ENCODE results near the gene TAS2R60. TPM values are rescaled to one million over a fixed set of nuclear protein-coding genes. Genes with fewer than 3 reads are reported as not detected.
"Not testable (repeated sequence)": the region's sequence is repeated elsewhere in the genome, so short reads cannot be mapped to it uniquely, and the experiment has no call there.

Gene TAS2R60
- total RNA-seq, 1 donor from 2014 or later = not detected

- no peaks in the 10 kb centered on the region for H3K4me1 Mint-ChIP-seq (ENCODE audit: low read depth)
- peaks cover 15% of the 10 kb centered on the region for H3K9me3 Mint-ChIP-seq (ENCODE audit: low read depth)
- peaks cover 42% of the 10 kb centered on the region for H3K27me3 Mint-ChIP-seq (ENCODE audit: low read depth)
- no peak overlapping the region for H3K27ac Mint-ChIP-seq (ENCODE audit: unreplicated experiment)
- H3K4me3 Mint-ChIP-seq (ENCODE audit: unreplicated experiment) = no peak overlapping the region
- H3K36me3 Mint-ChIP-seq (ENCODE audit: low read depth) = peaks cover 7% of the 10 kb centered on the region
- DNase-seq (ENCODE audit: low spot score) = no peak
- no peak for TF ChIP-seq CTCF (IDR thresholded peaks at IDR 0.05)
These were observed 24.5 kb downstream of the TAS2R60 start for GRCh38 chr7:143467724-143468123.

GRCh38 chr7:143472071-143472689, 28.9 kb downstream of the TAS2R60 start:
- not testable (repeated sequence) for H3K4me1 Mint-ChIP-seq (ENCODE audit: low read depth); H3K36me3 Mint-ChIP-seq (ENCODE audit: low read depth); H3K4me3 Mint-ChIP-seq (ENCODE audit: unreplicated experiment); H3K27ac Mint-ChIP-seq (ENCODE audit: unreplicated experiment); DNase-seq (ENCODE audit: low spot score)
- Mint-ChIP-seq H3K27me3 (ENCODE audit: low read depth) (peaks cover 25% of the 10 kb centered on the region), H3K9me3 (ENCODE audit: low read depth) (peaks cover 27% of the 10 kb centered on the region)

GRCh38 chr7:143477501-143478150, 34.4 kb downstream of the TAS2R60 start, which contains the start of gene TAS2R41:
Gene TAS2R41, plus strand, starts transcription at chr7:143477873. Its CDS starts 0 bp downstream, at chr7:143477873.
- no peaks in the 10 kb centered on the region for H3K4me1 Mint-ChIP-seq (ENCODE audit: low read depth)
- H3K36me3 Mint-ChIP-seq (ENCODE audit: low read depth) = no peaks in the 10 kb centered on the region
- H3K9me3 Mint-ChIP-seq (ENCODE audit: low read depth) = peaks cover 16% of the 10 kb centered on the region
- no peak for TF ChIP-seq CTCF (IDR thresholded peaks at IDR 0.05)
- H3K27ac Mint-ChIP-seq (ENCODE audit: unreplicated experiment) = no peak within 1 kb of the TSS
- no peak within 1 kb of the TSS for H3K4me3 Mint-ChIP-seq (ENCODE audit: unreplicated experiment)
- H3K27me3 Mint-ChIP-seq (ENCODE audit: low read depth) = peaks cover 12% of the 10 kb centered on the region
- no peak for DNase-seq (ENCODE audit: low spot score)

- Mint-ChIP-seq H3K27ac (ENCODE audit: unreplicated experiment) (no peak overlapping the region), H3K4me1 (ENCODE audit: low read depth) (peaks cover 6% of the 10 kb centered on the region), H3K9me3 (ENCODE audit: low read depth) (peaks cover 5% of the 10 kb centered on the region), H3K4me3 (ENCODE audit: unreplicated experiment) (no peak overlapping the region), H3K27me3 (ENCODE audit: low read depth) (peaks cover 6% of the 10 kb centered on the region), H3K36me3 (ENCODE audit: low read depth) (no peaks in the 10 kb centered on the region)
- DNase-seq (ENCODE audit: low spot score) = no peak
- no peak for TF ChIP-seq CTCF (IDR thresholded peaks at IDR 0.05)
These were observed 36.0 kb downstream of the TAS2R60 start for GRCh38 chr7:143479055-143479766.

- TF ChIP-seq CTCF (IDR thresholded peaks at IDR 0.05) = no peak
- no peaks in the 10 kb centered on the region for H3K36me3 Mint-ChIP-seq (ENCODE audit: low read depth)
- H3K4me1 Mint-ChIP-seq (ENCODE audit: low read depth) = peaks cover 14% of the 10 kb centered on the region
- no peak overlapping the region for H3K4me3 Mint-ChIP-seq (ENCODE audit: unreplicated experiment)
- no peak overlapping the region for H3K27ac Mint-ChIP-seq (ENCODE audit: unreplicated experiment)
- no peaks in the 10 kb centered on the region for H3K9me3 Mint-ChIP-seq (ENCODE audit: low read depth)
- H3K27me3 Mint-ChIP-seq (ENCODE audit: low read depth) = peaks cover 6% of the 10 kb centered on the region
- no peak for DNase-seq (ENCODE audit: low spot score)
These were observed 37.2 kb downstream of the TAS2R60 start for GRCh38 chr7:143480501-143480900.

Data from chondrocyte (in vitro differentiated cells).